Measurements from ENCODE around the gene ATP2A2. TPM values are rescaled to one million over a fixed set of nuclear protein-coding genes. Genes with fewer than 3 reads are reported as not detected.

The ATP2A2 gene
- total and polyA plus RNA-seq, 12 donors: 20.8 to 312 (median 121) TPM

- WGBS, 4 donors: 39 to 52% (median 44%) methylated on average over 7 of the region's 7 CpGs
- no peaks in the 10 kb centered on the region for H3K9me3 ChIP-seq (replicated peaks in 1 of 3)
- DNase-seq: no peak
- H3K4me1 ChIP-seq (replicated peaks in 1 of 2): peaks cover 44 to 78% of the 10 kb centered on the region in 2 donors
- H3K4me3 ChIP-seq: no peak overlapping the region
- TF ChIP-seq POLR2A (IDR thresholded peaks at IDR 0.05): no peak
- no peak for TF ChIP-seq CTCF (IDR thresholded peaks at IDR 0.05)
- H3K27ac ChIP-seq: peak overlapping the region in 3 of 5 donors; percentile 20 to 53 (median 50)
- H3K27me3 ChIP-seq: no peaks in the 10 kb centered on the region
- intact Hi-C loops (cut with DNase I): no loop called here
- H3K36me3 ChIP-seq (replicated peaks in 1 of 2): peaks cover 0 to 46% of the 10 kb centered on the region in 2 donors
Observed at GRCh38 chr12:110286623-110287022, 5.6 kb downstream of the ATP2A2 start.

- no peak for DNase-seq
- Histone ChIP-seq H3K4me1 (replicated peaks in 1 of 2) (peaks cover 38 to 69% of the 10 kb centered on the region in 2 donors), H3K9me3 (replicated peaks in 1 of 3) (no peaks in the 10 kb centered on the region), H3K4me3 (no peak overlapping the region), H3K36me3 (replicated peaks in 1 of 2) (peaks cover 0 to 60% of the 10 kb centered on the region in 2 donors), H3K27me3 (no peaks in the 10 kb centered on the region), H3K27ac (no peak overlapping the region)
- TF ChIP-seq CTCF (IDR thresholded peaks at IDR 0.05) (no peak), POLR2A (IDR thresholded peaks at IDR 0.05) (no peak)
- intact Hi-C loops (cut with DNase I): no loop called here
- 90 to 93% (median 92%) methylated on average over 3 of the region's 3 CpGs for WGBS, 4 donors
Observed at GRCh38 chr12:110287986-110288385, 6.9 kb downstream of the ATP2A2 start.

GRCh38 chr12:110289044-110289710, 8.1 kb downstream of the ATP2A2 start:
- WGBS, 4 donors: 13 to 15% (median 15%) methylated on average over 3 of the region's 3 CpGs
- Histone ChIP-seq H3K27me3 (no peaks in the 10 kb centered on the region), H3K4me1 (replicated peaks in 1 of 2) (peaks cover 28 to 57% of the 10 kb centered on the region in 2 donors), H3K36me3 (replicated peaks in 1 of 2) (peaks cover 0 to 69% of the 10 kb centered on the region in 2 donors), H3K4me3 (no peak overlapping the region), H3K27ac (peak overlapping the region in 2 of 5 donors; percentile 32 to 63), H3K9me3 (replicated peaks in 1 of 3) (no peaks in the 10 kb centered on the region)
- intact Hi-C loops (cut with DNase I): no loop called here
- no peak for TF ChIP-seq CTCF (IDR thresholded peaks at IDR 0.05)
- no peak for TF ChIP-seq POLR2A (IDR thresholded peaks at IDR 0.05)
- peak in 1 of 7 donors; percentile 47 for DNase-seq

GRCh38 chr12:110289711-110290078, 8.6 kb downstream of the ATP2A2 start:
- no peaks in the 10 kb centered on the region for H3K9me3 ChIP-seq (replicated peaks in 1 of 3)
- peak overlapping the region in 1 of 5 donors; percentile 63 for H3K27ac ChIP-seq
- intact Hi-C loops (cut with DNase I): no loop called here
- no peak for DNase-seq
- H3K4me3 ChIP-seq: no peak overlapping the region
- peaks cover 0 to 74% of the 10 kb centered on the region in 2 donors for H3K36me3 ChIP-seq (replicated peaks in 1 of 2)
- no peaks in the 10 kb centered on the region for H3K27me3 ChIP-seq
- WGBS, 4 donors: 14 to 21% (median 16%) methylated on average over 2 of the region's 2 CpGs
- no peak for TF ChIP-seq CTCF (IDR thresholded peaks at IDR 0.05)
- TF ChIP-seq POLR2A (IDR thresholded peaks at IDR 0.05): no peak
- peaks cover 28 to 52% of the 10 kb centered on the region in 2 donors for H3K4me1 ChIP-seq (replicated peaks in 1 of 2)
